Measurements from ENCODE around the gene ZNF391.

GRCh38 chr6:27359231-27359630, 29.3 kb upstream of the ZNF391 start:
- no peak for TF ChIP-seq REST (IDR thresholded peaks at IDR 0.05)
- no peak for TF ChIP-seq CTCF (IDR thresholded peaks at IDR 0.05; ENCODE audit: low read depth, low read length, missing input control)
- no peak for TF ChIP-seq FOXA1 (IDR thresholded peaks at IDR 0.05)

Data from liver (tissue), 2 donors.